GM12892 (cell line): Measurements from ENCODE around the gene ATRIP.

Experiments used
- POLR2A ChIP-seq: IDR thresholded peaks from 2 replicates; pipeline ENCODE4 v1.6.1; 2011; ENCODE audit warnings: low read depth, low read length, control low read depth
- POLR2AphosphoS5 ChIP-seq: IDR thresholded peaks from 2 replicates; pipeline ENCODE4 v1.6.1; 2011; ENCODE audit warnings: low read depth, low read length, control low read depth

DNA sequence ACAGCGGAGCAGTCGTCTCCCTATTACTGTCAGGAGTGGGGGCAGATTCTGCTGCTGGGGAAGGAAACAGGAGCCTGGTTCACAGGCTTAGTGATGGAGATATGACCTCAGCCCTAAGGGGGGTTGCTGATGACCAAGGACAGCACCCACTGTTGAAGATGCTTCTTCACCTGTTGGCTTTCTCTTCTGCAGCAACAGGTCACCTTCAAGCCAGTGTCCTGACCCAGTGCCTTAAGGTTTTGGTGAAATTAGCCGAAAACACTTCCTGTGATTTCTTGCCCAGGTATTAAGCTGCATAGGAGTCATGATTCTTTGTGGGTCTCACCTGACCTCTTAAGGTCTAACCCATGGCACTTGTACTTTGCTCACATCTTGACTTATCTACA lies 14.0 kb downstream of the ATRIP start:
- TF ChIP-seq POLR2A (no peak), POLR2AphosphoS5 (no peak)
